Activated effector memory CD4-positive, alpha-beta T cell treated with Interleukin-2 at 50 U/mL for 16 hours (primary cell): ENCODE measurements around the gene CDC7.
"Not testable (repeated sequence)": the region's sequence is repeated elsewhere in the genome, so short reads cannot be mapped to it uniquely, and the experiment has no call there.

Experiments used
- DNase-seq: peaks from one replicate; pipeline ENCODE4 v3.0.0-alpha.2; 2020

Gene CDC7

DNA sequence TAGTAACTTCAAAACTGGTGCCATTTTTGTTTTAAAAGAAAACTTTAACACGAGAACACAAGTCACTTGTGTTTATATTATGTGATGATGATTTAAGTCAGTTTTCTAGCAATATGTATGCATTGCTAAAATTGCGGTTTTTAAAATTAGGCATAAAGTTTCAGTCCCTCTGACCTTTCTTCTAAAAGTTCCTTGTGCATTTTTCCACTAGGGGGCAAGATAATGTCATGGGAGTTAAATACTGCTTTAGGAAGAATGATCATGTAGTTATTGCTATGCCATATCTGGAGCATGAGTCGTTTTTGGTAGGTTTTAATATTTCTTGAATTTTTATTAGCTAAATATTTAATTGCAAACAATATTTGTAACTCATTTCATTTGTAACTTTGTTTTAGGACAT lies 10.7 kb downstream of the CDC7 start:
- DNase-seq, result no peak

DNA sequence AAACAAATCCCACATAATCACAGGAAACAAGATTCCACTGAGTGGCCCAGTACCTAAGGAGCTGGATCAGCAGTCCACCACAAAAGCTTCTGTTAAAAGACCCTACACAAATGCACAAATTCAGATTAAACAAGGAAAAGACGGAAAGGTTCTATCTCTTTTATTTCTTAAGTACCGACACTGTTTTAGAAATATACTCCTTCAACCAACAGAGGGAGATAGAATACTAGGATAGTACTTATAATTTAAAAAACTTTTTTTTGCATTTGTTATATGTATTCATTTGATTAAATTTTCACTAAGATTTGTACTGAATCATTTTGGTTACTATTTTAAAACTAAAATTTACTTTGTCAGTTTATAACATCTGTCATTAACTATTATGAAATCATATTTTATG lies 12.5 kb downstream of the CDC7 start:
- DNase-seq, result no peak

DNA sequence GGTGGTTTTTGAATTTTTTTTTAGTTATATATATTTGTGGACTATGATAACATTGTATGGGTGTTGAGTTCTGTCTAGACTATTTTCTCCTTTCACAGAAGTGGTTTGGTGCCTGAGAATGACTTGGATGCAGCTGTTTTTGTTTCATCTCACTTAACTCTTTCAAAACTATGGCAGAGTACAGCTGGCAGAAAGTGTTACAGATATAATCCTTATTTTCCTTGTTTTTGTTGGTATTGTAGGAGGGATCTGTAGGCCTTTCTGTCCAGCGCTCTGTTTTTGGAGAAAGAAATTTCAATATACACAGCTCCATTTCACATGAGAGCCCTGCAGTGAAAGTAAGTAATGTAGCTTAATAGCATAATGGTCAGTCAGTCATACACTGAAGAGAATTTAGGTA lies 13.1 kb downstream of the CDC7 start:
- no peak for DNase-seq

DNA sequence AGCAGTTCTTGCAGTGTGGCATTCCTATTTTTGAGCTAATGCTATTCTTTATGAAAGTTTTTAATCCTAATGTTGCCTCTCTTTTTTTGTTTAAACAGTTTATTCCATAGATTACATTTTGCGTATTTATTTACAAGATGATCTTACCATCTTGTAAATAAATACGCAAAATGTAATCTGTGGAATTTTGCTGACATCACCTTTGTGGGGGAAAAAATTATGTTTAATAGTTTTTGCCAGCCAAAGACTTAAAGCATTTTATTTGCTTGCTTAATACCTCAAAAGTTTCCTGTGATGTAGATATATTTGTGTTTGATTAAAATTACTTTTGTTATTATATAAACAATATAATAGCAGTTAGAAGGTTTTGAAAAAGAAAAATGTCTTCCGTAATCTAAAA lies 15.3 kb downstream of the CDC7 start:
- DNase-seq, result no peak

DNA sequence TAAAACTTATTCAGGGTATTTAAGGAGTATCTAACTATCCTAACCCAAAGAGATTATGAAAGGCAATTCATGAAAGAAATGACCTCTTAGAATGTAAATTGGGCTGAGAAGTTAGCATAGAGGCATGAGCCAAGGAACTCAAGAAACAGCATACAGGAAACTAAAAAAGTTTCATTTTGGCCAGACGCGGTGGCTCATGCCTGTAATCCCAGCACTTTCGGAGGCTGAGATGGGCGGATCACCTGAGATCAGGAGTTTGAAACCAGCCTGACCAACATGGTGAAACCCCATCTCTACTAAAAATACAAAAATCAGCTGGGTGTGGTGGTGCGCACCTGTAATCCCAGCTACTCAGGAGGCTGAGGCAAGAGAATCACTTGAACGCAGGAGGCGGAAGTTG lies 16.0 kb downstream of the CDC7 start:
- DNase-seq, result not testable (repeated sequence)

DNA sequence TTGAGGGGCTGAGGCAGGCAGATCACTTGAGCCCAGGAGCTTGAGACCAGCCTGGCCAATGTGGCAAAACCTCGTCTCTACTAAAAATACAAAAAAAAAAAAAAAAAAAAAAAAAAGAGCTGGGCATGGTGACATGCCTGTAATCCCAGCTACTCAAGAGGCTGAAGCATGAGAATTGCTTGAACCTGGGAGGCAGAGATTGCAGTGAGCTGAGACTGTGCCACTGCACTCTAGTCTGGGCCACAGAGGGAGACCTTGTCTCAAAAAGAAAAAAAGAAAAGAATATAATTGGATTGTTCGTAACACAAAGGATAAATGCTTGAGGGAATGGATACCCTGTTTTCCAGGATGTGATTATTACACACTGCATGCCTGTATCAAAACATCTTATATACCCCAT lies 18.5 kb downstream of the CDC7 start:
- not testable (repeated sequence) for DNase-seq

DNA sequence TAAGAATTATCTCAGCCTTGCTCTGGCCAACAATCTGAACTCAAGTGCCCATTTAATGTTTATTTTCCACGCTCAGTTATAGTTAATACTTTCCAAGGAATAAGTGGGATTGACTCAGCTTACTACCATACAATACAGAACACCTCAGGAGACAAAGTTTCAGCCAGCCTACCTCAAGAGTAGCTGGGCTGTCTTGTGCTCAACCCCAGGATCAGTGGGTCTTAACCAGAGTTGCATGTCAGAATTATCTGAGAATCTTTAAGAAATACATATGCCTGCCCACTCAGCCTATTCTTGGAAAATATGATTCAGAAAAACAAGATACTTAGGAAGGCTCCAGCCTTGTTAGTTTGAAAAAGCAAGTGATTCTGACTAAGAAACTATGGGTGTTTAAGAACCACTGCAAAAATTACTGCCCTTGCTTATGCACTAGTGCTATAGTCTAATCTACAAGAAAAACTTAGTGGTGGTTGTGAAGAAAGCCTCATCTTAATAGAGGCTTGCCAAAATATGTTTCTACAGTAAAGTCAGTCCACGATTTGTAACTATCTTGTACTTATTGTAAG lies 20.4 kb downstream of the CDC7 start:
- DNase-seq, result no peak

DNA sequence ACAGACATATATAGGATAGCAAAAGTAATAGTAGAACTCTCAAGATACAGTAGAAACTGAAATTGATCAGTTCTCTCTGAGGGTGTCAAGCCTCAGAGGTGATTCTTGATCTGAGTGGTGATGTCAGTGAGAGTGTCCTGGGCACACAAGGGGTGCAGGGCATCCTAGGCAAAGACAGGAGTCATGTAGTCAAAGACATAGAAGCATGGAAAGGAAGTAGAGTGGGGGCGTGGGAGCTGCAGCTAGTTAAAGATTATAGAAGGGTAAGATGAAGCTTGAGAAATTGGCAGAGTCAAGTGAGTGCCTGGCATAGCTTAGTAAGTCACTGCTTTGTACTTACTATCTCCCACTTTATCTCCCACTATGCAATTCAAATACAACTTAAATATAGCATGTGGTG lies 22.8 kb downstream of the CDC7 start:
- DNase-seq, result no peak

DNA sequence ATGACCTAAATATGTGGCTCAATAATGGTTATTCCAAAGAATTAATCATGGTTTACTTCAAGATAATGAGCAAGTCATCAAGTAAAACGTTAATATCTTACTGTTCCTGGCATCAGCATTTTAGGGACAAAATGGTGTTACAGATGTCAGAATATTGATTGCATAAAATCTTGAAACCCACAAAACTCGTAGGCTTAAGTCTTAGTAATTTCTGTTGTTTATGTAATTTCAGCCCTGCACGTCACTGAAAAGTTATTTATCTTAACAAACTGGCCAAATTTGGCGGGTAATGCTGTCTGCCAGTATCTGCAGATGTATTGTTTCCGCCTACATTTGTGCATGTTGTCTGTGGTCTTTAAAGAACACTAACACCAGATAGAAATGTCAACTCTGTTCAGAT lies 25.8 kb downstream of the CDC7 start:
- no peak for DNase-seq

DNA sequence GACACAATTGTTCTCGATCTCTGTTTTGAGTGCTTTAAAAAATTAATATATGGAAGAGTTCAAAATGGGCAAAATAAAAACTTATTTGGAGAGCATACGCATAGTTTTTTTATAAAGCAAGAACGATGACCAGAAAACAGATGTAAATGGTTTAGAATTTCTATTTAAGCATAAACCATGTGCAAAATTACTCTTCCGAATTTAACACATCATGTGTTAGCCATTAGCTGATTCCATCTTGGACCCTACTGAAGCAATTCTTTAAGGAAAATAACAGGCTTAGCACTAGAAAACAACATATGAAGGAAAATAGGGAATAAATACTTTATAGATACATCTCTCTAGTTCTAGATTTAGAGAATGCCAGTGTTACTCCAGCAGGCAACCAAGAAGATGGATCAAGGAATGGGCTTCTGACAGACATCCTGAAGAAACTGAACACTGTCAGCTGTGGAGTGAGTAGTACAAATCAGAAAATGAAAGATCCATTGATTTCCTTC lies 26.7 kb downstream of the CDC7 start:
- no peak for DNase-seq

DNA sequence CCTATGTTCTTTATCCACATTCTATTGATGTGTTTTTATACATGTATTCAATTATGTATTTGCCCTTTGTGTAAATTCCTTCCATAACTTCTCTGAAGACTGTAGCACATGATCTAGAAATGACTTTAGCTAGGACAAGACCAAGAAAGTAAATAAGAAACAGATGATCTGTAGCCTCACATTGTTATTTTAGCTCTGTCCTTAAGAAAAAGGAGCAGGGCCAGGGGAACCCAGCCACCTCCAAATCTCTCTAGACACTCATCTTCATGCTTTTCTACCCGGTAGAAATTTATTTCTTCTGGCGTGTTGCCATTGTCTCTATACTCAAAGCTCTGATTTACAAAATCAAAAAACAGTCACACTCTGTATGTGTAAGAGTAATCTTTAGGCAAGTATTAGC lies 27.1 kb downstream of the CDC7 start:
- no peak for DNase-seq

DNA sequence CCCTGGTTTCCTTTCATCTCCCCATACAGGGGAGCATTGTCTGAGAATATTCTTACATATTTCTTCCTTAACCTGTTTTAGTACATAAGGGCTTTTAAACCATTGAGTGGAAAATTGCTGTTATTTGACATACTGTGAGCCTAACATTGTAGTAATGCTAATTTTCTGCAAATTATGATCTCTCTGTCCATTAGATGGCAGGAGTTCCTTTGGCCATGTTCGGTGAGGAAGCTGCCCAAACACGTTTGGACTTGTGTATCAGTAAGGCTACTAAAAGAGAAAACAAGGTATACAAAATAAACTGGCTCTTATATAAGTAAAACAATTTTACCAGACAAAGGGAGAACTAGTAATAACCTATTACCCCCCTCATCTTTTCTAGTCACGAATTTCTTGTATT lies 29.2 kb downstream of the CDC7 start:
- DNase-seq, result no peak

DNA sequence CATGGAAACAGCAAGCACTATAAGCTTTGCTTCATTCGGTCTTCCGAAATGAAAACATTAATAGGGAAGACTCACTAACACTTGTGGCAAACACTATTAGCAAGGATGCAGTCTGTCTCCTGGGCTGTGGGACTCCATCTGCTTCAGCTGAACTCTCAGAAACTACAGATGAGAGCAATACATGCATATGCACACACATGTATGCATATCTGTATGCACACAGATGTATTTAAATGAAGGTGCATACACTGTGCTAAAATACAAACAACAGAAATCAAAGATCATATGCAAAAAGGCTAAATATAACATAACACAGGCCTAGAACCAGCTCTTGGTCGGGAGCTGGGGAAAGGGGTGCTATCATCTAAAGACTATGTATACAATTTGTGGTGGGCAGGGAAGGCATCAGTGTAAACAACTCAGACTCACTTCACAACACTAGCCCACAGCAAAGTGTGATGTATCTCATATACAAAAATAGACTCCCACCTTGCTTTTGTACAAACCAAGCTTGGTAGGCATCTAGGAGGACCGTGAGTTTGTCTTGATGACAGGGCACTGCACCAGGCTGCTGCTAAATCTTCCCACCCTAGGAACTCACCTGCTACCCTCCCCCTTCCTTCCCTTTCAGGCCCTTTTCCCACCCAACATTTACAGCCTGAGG lies 32.8 kb downstream of the CDC7 start:
- no peak for DNase-seq

DNA sequence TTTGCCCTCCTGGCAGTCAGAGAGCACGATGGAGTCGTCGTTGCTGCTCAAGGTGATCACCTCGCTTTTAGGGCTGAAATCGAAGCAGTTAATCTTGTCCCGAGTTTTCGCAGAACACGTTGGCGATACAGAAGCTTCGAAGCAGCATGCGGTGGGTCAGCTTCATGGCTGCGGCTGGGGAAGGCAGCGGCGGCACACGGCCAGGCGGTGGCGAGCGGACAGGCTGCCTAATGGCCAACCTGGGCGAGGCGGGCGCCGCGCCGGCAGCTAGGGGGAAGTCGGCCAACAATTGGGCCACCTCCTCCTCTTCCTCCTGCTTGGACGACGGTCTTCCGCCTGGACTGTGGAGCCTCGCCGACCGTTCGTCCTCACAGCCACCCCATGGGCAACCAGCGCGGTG lies 34.8 kb downstream of the CDC7 start:
- DNase-seq, result no peak

DNA sequence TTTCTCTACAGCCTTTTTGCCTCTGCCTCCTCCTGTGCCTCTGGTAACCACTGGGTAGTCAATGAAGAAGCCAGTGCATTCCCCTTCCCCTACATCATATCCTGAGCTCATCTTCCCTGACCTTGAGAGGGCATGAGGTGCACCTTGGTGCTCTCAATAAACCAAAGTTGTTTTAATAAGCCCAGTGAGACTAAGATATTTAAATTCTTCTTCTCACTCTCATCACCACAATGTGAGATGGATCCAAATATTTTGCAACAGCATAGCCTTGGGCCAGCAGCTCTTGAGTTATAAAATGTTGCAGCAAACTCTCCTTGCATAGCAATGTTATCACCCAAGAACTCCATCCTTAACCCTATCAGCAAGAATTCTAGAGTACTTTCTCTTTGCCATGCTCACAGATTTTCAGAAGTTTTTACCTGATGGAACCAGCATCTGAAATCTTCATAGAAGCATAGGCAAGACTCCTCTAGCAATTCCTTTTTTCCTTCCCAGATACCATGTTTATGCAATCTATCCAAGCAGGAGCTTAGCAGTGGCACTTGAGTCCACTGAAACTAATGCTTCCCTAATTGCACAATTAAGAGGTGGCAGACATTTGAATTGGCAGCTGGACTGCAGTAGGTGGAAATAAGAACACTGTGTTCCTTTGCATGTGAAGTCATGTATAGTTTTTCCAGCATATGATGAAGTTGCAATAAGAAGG lies 36.8 kb downstream of the CDC7 start:
- no peak for DNase-seq

DNA sequence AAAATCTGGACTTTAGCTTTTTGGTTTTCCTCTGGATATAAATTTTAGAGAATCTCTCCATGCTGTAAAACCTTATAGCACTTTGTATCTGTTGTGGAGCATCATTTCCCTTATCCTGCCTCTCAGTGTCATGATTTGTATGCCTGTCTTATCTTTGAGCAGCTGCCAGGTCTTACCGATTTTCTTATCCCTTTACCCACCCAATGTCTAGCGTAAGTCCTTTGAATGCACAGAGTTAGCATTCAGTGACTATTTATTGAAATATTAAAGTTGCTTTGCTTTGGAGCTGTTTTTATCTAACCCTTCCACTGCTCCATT lies 37.3 kb downstream of the CDC7 start:
- DNase-seq, result no peak

DNA sequence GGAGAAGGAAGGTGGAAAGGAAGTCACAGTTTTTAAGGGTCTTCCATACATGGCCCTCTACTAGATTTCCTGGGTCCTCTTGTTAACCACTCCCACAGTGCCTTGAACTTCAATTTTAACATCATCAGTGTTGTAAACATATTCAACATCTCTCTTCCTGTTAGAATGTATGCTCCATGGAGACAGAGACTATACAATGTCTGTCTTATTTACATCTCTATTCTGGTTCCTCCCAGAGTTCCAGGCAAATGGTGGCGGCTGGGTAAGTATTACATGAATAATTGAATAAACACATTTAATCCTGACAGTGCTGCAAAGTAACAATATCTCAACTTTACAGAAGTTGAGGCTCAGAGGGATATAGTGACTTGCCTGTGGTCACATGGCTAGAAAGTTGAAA lies 40.3 kb downstream of the CDC7 start:
- no peak for DNase-seq

DNA sequence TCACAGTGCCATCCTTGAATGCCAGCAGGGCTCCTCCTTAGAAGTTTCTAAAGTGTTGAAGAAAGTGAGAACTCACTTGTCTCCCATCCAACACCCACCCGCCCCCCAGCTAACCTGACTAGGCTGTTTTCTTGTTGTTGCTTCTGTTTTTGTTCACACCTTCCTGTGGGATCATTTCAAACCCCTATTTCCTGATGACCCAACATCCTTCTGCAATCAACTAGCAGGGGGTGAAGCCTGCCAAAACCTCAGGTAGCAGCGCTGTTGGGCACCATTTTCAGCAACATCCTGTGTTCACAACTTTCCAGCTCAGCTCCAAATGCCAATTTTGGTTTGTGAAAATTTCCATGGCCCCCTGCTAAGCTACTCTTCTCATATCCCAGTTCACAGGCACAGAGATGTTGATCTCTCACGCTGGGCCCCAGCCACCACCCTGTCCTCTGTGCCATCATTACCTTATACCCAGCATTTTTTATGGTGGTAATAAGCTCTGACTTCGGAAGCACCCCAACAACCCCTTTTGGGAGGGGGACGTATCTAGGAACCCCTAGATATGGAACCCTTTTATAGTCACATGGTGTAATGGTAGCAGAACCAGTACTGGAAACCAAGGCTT lies 41.4 kb downstream of the CDC7 start:
- DNase-seq, result no peak

DNA sequence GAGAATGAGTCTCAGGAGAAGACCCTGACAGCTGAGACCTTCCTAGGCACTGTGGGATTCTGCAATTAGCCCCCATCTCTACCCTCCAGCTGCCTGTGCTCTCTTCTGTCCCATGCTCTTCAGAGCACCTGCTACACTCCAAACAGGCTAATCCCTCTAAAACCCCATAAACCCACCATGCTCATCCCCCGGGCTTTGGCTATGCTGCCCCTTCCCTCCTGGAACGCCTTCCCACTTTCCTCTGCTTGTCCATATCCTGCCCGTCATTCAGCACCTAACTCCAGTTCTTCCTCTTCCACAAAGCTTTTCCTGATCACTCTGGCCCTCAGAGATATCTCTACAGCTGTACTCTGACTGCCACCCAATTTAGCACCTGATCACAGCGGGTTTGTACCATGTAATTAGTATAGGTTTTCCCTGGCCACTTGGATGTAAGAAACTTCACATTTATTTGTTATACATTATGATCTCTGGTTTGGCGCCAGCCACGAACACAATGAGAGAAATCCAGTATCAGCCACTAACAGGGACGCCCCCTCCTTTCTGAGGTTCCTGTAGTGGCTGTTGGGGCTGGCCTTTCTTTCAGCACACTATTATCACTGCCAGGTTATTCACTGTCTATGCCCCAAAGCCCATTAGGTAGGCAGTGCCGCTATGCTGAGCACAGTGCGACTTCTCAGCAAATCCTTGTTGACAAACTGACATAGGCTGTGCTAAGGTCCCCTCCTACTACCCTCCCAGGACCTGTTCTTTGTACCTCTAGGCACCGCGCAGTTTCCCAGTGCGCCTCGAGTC lies 45.1 kb downstream of the CDC7 start:
- DNase-seq, result no peak

DNA sequence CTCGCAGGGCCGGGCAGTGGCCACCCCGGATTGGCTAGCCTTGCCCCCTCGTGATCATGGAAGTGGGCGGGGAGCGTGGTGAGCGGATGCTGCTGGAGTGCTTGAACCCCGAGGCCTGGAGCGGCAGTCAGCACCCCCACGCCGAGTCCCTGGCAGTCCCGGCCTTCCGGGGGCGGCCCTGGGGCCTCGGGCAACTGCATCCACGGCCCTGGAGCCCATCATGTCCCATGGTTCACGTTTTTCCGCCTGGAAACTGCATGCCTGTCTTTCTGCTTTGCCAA lies 45.6 kb downstream of the CDC7 start:
- DNase-seq, result no peak

DNA sequence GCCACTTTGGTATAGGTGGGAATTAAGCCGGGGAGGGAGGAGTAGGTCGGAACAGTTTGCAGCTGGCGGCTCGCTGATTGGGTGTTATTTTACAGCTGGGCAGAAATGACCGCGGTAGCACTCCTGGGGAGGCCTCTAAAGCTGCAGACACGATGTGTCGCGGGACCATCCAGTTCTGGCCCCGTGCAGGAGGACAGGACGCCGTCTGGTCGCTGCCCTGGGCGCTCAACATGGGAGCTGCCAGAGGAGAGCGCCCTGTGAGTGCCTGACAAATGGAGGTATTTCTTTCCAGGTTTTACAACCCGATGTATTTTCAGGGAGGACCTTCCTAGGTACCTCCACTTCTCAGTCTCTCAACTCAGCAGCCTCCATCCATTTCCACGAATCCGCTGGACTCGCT lies 46.2 kb downstream of the CDC7 start:
- DNase-seq, result no peak

DNA sequence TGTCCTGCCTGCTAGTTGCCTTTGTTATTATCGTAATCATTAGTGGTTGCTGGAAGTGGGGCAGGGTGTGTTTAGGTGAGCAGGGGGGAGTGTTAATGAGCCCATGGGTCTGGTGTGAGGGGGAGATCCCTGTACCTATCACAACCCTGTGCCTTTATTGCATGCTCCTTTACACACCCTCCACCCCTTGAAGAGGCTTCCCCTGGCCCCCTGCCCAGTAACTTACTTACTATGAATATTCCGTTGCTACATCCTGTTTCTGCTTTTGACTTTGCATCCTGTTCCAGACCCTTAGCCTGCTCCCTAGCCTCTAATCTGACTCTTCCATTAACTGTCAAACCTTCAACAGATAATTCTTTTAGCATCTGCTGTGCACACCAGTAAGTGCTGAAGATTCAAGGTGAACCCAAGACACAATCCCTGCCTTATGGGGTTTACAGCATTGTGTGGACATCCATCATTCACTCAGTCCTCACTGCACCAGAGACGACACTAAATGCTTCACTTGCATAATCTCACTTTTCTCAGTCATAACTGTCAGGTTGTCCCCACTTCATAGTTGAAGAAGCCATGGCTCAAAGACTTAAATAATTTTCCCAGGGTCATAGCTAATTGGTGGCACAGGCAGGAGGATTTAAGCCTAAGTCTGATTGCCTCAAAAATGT lies 47.9 kb downstream of the CDC7 start:
- DNase-seq, result no peak
